GM19193 (cell line): Measurements from ENCODE around the gene ENPP4.

Source experiments
- POLR2A ChIP-seq: IDR thresholded peaks from 4 replicates; pipeline ENCODE4 v1.6.1; 2011; ENCODE audit not compliant: insufficient read depth, insufficient read length; ENCODE audit errors: extremely low read depth

ENPP4 gene

DNA sequence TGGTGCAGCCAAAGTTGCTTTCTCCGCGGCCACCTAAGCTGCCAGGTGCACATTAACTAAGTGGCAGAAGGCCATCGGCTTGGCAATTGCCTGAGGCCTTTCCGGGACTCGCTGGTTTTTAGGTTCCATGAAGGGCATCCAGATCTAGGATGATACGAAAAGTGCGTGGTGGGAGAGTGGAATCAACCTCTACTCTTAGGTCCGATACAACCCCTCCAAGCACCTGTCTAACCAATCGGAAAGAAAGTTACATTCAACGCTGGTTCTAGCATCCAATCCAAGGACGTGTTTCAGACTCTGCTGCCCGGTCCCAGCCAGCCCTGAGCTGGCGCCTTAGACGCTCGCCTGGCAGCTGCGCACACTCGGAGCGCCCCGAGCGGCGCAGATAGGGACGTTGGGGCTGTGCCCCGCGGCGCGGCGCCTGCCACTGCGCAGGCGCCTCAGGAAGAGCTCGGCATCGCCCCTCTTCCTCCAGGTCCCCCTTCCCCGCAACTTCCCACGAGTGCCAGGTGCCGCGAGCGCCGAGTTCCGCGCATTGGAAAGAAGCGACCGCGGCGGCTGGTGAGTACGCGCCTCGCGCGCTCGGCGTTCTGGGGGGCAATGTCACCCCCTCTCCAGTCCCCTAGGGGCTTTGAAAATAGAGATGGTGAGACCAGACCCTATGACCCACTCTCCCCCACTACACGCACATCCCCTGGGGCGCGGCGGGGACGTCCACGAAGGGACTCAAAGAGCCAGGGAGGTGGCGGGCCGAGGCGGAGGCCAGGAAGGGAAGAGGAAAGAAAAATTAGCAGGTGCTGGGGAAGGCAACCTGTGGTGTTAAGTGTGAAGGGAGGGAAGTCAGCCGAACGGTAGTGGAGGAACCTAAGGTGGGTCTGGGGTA lies at the start of gene ENPP4:
ENPP4 (plus strand) TSS at position 361 of the 883 bp plus-strand sequence. CDS start 9,595 bp downstream, outside the sequence.
- TF ChIP-seq POLR2A: peak; percentile 65

DNA sequence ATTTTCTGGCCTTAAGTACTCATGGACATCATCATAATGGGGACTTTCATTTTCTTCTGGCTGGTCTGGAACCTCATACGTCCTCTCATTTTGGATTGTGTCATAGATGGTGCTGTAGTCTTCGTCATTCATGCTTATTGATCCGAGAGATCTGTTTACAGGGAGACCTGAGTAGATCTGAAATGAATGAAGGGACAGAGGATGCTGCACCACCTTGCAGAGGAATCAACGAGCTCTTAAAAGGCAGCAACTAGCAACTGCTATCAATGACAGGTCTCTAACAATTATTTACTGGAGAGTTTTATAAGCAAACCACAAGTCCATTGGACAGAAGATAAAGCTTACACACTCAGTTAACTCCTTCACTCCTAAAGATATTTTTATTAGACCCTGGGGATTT lies 49.7 kb upstream of the ENPP4 start:
- no peak for TF ChIP-seq POLR2A

- no peak for TF ChIP-seq POLR2A
Measured at GRCh38 chr6:46090115-46091079, 39.4 kb upstream of the ENPP4 start.

DNA sequence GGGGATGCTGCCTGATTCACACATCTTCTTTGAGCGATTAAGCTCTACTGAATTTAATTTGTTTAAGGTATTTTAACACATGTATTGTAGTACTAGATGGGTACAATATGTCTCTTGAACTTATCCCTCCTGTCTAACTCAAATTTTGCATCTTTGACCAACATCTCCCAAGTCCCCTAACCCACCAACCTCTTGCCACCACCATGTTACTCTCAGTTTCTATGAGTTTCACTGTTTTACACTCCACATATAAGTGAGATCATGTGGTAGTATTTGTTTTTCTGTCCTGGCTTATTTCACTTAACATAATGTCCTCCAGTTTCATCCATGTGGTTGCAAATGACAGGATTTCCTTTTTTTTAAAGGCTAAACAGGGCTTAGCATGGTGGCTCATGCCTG lies 38.7 kb upstream of the ENPP4 start:
- TF ChIP-seq POLR2A: no peak

DNA sequence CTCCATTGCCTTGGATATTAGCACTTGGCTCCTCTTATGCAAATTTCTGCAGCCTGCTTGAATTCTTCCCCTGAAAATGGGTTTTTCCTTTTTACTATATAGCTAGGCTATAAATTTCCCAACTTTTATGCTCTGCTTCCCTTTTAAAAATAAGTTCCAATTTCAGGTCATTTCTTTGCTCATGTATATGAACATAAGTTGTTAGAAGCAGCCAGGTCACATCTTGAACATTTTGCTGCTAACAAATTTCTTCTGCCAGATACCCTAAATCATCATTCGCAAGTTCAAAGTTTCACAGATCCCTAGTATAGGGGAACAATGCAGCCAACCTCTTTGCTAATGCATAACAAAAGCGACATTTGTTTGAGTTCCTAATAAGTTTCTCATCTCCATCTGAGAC lies 34.5 kb upstream of the ENPP4 start:
- TF ChIP-seq POLR2A: no peak

- TF ChIP-seq POLR2A: no peak
Measured at GRCh38 chr6:46097366-46097765, 32.4 kb upstream of the ENPP4 start.

DNA sequence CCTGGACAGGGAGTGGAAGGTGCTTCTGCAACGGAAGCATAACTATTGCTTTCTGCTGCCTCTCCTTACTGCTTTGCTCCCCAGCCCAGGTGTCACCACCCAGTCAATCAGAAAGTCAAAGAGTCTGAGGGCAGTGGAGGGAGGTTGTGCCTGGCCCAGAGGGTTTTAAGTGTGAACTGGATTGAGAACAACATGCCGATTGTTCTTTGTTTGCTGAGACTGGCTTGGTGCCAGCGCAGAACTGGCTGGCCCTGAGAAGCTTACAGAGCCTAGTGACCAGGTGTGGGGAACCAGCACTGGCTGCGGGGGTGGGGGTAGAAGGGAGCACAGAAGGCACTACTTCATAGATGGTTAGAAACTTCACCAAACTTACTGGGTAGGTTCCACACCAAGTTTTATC lies 31.1 kb upstream of the ENPP4 start:
- no peak for TF ChIP-seq POLR2A

- no peak for TF ChIP-seq POLR2A
Measured at GRCh38 chr6:46099952-46100351, 29.8 kb upstream of the ENPP4 start.

- TF ChIP-seq POLR2A: no peak
Measured at GRCh38 chr6:46102123-46102522, 27.7 kb upstream of the ENPP4 start.

DNA sequence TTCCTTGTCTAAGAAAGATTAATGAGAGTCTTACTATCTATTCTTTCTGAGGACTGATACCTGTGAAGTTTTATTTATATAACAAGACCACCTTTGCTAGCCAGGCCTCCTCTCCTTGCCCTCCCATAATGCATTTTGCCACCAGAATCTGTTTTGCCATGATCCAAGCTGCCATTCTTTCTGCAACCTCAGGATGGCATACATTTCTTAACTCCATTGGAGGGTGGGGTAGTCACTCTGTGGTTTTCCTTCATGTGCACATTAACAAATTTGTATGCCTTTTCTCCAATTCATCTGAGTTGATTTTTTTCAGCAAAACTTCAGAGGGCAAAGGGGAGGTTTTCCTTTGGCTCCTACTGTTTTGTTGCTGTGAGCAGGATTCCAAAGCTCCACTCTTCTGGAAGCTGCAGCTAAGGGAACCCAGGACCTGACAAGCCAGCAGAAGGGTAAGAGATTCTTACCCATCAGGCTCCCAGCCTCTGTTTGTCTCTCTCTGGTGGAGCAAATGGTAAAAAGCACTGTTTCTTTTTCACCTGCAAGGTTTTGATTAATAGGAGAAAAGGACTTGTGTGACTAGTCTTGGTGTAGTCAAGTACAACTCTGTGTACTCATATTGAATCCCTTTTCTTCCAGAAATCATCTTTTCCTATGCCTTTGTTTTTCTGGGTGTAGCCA lies 26.2 kb upstream of the ENPP4 start:
- TF ChIP-seq POLR2A: no peak

- TF ChIP-seq POLR2A: no peak
Measured at GRCh38 chr6:46104209-46104608, 25.6 kb upstream of the ENPP4 start.

DNA sequence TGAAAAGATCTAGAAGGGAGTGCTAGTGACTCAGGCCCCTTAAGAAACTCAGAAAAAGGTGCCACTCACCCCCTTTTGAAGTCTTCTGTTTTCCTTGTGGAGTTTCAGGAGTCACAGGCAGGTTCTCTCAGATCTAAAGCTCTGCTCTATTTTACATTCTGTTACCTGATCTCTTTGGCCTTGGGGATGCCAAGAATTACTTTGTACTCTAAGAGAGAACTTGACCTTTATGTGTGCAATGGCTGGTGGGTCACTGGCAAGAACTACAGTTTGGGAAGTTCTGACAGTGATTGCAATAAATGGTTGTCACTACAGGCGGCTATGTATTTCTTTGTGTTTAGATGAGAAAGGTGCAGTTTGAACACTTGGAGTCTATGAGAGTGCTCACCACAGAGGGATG lies 24.2 kb upstream of the ENPP4 start:
- TF ChIP-seq POLR2A: no peak

DNA sequence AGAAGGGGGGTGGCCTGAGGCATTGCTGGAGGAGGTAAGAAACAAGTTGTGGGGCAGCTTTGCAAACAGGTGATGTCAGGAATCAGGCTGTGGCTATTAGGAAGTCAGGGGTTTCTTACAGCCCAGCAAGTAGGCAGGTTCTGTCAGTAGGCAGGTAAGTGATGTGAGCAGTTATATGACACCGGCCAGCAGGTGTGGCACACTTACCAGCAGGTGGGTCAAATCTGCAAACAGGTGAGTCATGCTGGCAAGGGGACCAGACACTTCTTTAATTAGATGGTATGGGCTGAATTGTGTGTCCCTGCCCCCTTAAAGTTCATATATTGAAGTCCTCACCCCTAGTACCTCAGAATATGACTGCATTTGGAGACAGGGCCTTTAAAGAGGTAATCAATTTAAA lies 16.4 kb upstream of the ENPP4 start:
- TF ChIP-seq POLR2A: no peak

DNA sequence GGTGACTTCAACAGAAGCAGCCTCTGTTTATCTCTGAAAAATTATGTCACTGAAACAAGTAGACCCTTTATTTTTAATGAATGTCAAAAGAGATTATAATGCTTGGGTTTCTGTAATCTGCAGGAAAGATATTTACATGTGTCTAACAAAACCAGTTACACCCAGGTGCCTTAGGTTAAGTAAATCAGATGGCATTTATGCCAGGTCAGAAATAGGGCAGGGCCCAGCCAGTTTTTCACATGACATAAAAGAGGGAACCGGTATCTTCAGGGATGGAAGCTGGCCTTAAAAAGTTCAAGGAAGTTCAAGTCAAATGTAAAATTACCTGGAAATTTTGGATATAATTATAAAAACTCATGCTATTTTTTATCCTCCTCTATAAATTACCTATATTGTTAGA lies 14.2 kb upstream of the ENPP4 start:
- no peak for TF ChIP-seq POLR2A

GRCh38 chr6:46116289-46116688 lies 13.5 kb upstream of the ENPP4 start:
- no peak for TF ChIP-seq POLR2A
